PC-9 (cell line): ENCODE data around the gene VAMP4. TPM values are rescaled to one million over a fixed set of nuclear protein-coding genes. Genes with fewer than 3 reads are reported as not detected.

Experiments
- BruUV-seq: library from RNA; stranded (reverse); fragments of 400-500 nt; replicated peaks from 2 replicates; lab custom pipeline; 2021; lab: Mats Ljungman, UMichigan
- CTCF ChIA-PET: fragments of 300-600 bp; sonication (Branson Sonifier 250); formaldehyde crosslinking; loops from one replicate; lab custom pipeline; 2022; ENCODE audit warnings: antibody characterized with exemption; lab: Charles Lee
- POLR2A ChIA-PET: fragments of 300-600 bp; sonication (Branson Sonifier 250); formaldehyde crosslinking; loops from one replicate; lab custom pipeline; 2022; ENCODE audit warnings: antibody characterized with exemption; ENCODE audit not compliant: unreplicated experiment; lab: Charles Lee
- DNase-seq, 2 experiments: peaks; one replicate each; pipeline versions ENCODE4 v3.0.0 to v3.0.0-alpha.2; 2015 to 2022; ENCODE audit warnings: mixed read lengths in 1 of 2
- H2AFZ ChIP-seq: fragments of 200-600 bp; sonication (generic); 2 replicates; pipeline ENCODE4 v1.8.1; 2017; ENCODE audit warnings: antibody characterized with exemption
- H3F3A ChIP-seq: fragments of 200-600 bp; sonication (generic); 2 replicates; pipeline ENCODE4 v1.8.1; 2017; ENCODE audit warnings: antibody characterized with exemption, mild to moderate bottlenecking, low read depth; ENCODE audit not compliant: insufficient read depth
- H3K27ac ChIP-seq: fragments of 200-600 bp; sonication (generic); 2 replicates; pipeline ENCODE4 v1.6.1; 2016; ENCODE audit warnings: mixed run types
- H3K27me3 ChIP-seq: fragments of 200-600 bp; sonication (generic); 2 replicates; pipeline ENCODE4 v1.6.1; 2016; ENCODE audit warnings: low read depth, mixed run types; ENCODE audit not compliant: insufficient read depth
- H3K36me3 ChIP-seq: fragments of 200-600 bp; sonication (generic); 2 replicates; pipeline ENCODE4 v1.6.1; 2016; ENCODE audit warnings: low read depth, mixed run types
- H3K4me1 ChIP-seq: fragments of 200-600 bp; sonication (generic); replicated peaks from 2 replicates; pipeline ENCODE4 v1.6.1; 2016; ENCODE audit warnings: mixed run types; ENCODE audit not compliant: insufficient read depth
- H3K4me2 ChIP-seq: fragments of 200-600 bp; sonication (generic); 2 replicates; pipeline ENCODE4 v1.6.1; 2017; ENCODE audit warnings: mixed run types
- H3K4me3 ChIP-seq: fragments of 200-600 bp; sonication (generic); 2 replicates; pipeline ENCODE4 v1.6.1; 2016; ENCODE audit warnings: mixed run types
- H3K79me2 ChIP-seq: fragments of 200-600 bp; sonication (generic); 2 replicates; pipeline ENCODE4 v1.6.1; 2017; ENCODE audit warnings: low read depth, mixed run types
- H3K9me2 ChIP-seq: fragments of 200-600 bp; sonication (generic); 2 replicates; pipeline ENCODE4 v1.8.1; 2017; ENCODE audit warnings: mild to moderate bottlenecking; ENCODE audit not compliant: insufficient read depth
- H3K9me3 ChIP-seq: fragments of 200-600 bp; sonication (generic); 2 replicates; pipeline ENCODE4 v1.8.1; 2016; ENCODE audit warnings: low read depth; ENCODE audit not compliant: insufficient read depth
- H4K20me1 ChIP-seq: fragments of 200-600 bp; sonication (generic); 2 replicates; pipeline ENCODE4 v1.8.1; 2017; ENCODE audit not compliant: insufficient read depth
- EZH2 ChIP-seq: fragments of 200-600 bp; sonication (generic); IDR thresholded peaks from 2 replicates; pipeline ENCODE4 v1.8.0; 2017; ENCODE audit warnings: antibody characterized with exemption, low read depth
- intact Hi-C: fragments of 100-400 bp; cut with micrococcal nuclease; formaldehyde crosslinking; loops from one replicate; pipeline ENCODE4 v1.10.0; 2022; ENCODE audit not compliant: unreplicated experiment
- total RNA-seq: library from RNA; stranded (reverse); gene quantifications from 2 replicates; pipeline ENCODE4 v1.2.3, GENCODE V29; 2021
- TF ChIP-seq, protein P1 (sequence below): fragments of 200-600 bp; sonication (generic); conservative IDR thresholded peaks from 2 replicates; pipeline ENCODE4 v1.6.1; 2017; ENCODE audit warnings: mixed run types, antibody characterized with exemption, mild to moderate bottlenecking, moderate library complexity

Gene VAMP4
- total RNA-seq, 1 experiment from 2014 or later: 9.8 TPM

- H3K4me1 ChIP-seq: no peaks in the 10 kb centered on the region
- no peak overlapping the region for H3K27ac ChIP-seq
- no peaks in the 10 kb centered on the region for H3K9me2 ChIP-seq
- H2AFZ ChIP-seq: no peak overlapping the region
- TF ChIP-seq, protein P1, sequence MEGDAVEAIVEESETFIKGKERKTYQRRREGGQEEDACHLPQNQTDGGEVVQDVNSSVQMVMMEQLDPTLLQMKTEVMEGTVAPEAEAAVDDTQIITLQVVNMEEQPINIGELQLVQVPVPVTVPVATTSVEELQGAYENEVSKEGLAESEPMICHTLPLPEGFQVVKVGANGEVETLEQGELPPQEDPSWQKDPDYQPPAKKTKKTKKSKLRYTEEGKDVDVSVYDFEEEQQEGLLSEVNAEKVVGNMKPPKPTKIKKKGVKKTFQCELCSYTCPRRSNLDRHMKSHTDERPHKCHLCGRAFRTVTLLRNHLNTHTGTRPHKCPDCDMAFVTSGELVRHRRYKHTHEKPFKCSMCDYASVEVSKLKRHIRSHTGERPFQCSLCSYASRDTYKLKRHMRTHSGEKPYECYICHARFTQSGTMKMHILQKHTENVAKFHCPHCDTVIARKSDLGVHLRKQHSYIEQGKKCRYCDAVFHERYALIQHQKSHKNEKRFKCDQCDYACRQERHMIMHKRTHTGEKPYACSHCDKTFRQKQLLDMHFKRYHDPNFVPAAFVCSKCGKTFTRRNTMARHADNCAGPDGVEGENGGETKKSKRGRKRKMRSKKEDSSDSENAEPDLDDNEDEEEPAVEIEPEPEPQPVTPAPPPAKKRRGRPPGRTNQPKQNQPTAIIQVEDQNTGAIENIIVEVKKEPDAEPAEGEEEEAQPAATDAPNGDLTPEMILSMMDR: no peak
- TF ChIP-seq EZH2: no peak
- CTCF ChIA-PET: no interaction called here
- no peak for DNase-seq
- no peaks in the 10 kb centered on the region for H3F3A ChIP-seq
- no peaks in the 10 kb centered on the region for H3K79me2 ChIP-seq
- no TSS peak for BruUV-seq
- no peak overlapping the region for H3K4me2 ChIP-seq
- H4K20me1 ChIP-seq: no peaks in the 10 kb centered on the region
- no peak overlapping the region for H3K4me3 ChIP-seq
- no peaks in the 10 kb centered on the region for H3K9me3 ChIP-seq
- H3K27me3 ChIP-seq: no peaks in the 10 kb centered on the region
- intact Hi-C loops: no loop called here
- POLR2A ChIA-PET: no interaction called here
- no peaks in the 10 kb centered on the region for H3K36me3 ChIP-seq
These were observed 71.1 kb downstream of the VAMP4 start for GRCh38 chr1:171670739-171671138.

DNA sequence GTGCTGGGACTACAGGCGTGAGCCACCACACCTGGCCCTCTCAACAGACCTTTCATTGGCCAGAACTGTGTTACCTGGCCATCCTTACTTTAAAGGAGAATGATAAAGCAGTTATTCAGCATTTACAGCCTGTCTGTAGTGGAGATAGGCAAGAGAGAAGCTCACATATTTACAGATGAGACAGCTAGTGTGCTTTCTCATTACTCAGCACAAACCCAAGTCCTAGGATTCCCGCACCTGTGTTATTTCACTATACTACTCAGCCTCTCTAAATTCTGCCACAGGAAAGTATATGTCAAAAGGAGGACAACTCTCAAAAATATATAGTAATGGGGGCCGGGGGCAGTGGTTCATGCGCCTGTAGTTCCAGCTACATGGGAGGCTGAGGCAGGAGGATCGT is 73.5 kb downstream of the VAMP4 start:
- Histone ChIP-seq H4K20me1 (no peaks in the 10 kb centered on the region), H3K9me3 (no peaks in the 10 kb centered on the region), H3F3A (no peaks in the 10 kb centered on the region), H3K4me1 (no peaks in the 10 kb centered on the region), H3K4me3 (no peak overlapping the region), H3K27ac (no peak overlapping the region), H3K4me2 (no peak overlapping the region), H3K27me3 (no peaks in the 10 kb centered on the region), H2AFZ (no peak overlapping the region), H3K79me2 (no peaks in the 10 kb centered on the region), H3K9me2 (no peaks in the 10 kb centered on the region), H3K36me3 (no peaks in the 10 kb centered on the region)
- intact Hi-C loops: no loop called here
- no peak for TF ChIP-seq EZH2
- TF ChIP-seq, protein P1: no peak
- POLR2A ChIA-PET: no interaction called here
- no peak for DNase-seq
- CTCF ChIA-PET: no interaction called here
- BruUV-seq: no TSS peak

DNA sequence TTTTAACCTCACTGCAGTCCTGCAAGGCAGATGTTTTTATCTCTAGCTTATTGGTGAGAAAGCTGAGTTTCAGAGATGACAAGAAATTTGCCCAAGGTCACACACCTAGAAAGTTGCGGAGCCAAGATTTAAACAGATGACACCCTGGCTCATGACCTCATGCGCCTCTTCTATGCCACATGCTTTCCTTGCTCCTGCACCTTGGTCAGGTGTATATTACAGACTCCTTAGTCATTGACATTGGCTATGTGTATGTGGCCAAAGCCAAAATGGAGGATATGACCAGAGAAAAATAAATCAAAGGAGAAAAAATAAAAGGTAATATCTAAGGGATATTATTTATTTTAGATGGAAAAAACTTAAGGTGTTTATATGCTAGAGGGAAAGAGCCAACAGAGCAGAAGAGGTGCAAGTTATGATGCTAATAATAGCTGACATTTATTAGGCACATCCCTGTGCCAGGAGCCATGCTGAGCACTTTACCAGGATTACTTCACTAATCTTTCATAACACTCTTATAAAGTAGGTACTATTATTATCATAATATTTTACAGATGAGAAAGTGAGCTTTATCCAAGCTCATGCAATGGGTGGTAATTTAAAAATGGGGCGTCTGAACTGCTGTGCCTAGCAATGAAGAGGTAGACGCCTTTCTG is 75.6 kb downstream of the VAMP4 start:
- Histone ChIP-seq H3K27me3 (no peaks in the 10 kb centered on the region), H3K27ac (no peak overlapping the region), H3K9me2 (no peaks in the 10 kb centered on the region), H3K9me3 (no peaks in the 10 kb centered on the region), H3K36me3 (no peaks in the 10 kb centered on the region), H3K4me2 (no peak overlapping the region), H3K4me3 (no peak overlapping the region), H3K79me2 (no peaks in the 10 kb centered on the region), H4K20me1 (no peaks in the 10 kb centered on the region), H3F3A (no peaks in the 10 kb centered on the region), H2AFZ (no peak overlapping the region), H3K4me1 (peaks cover 2% of the 10 kb centered on the region; the same call in 1 of the 2 replicates)
- ChIA-PET CTCF (no interaction called here), POLR2A (no interaction called here)
- TF ChIP-seq EZH2: no peak
- TF ChIP-seq, protein P1: no peak
- DNase-seq: no peak
- intact Hi-C loops: no loop called here
- no TSS peak for BruUV-seq
